K562 (cell line): Measurements from ENCODE around the gene CNOT6L. TPM values are rescaled to one million over a fixed set of nuclear protein-coding genes. Genes with fewer than 3 reads are reported as not detected.

Experiments
- ADNP ChIP-seq: fragments of 200-800 bp; sonication (Bioruptor generic); IDR thresholded peaks from 2 replicates; pipeline ENCODE4 v1.6.1; 2016; ENCODE audit warnings: missing genetic modification characterization, missing compliant biosample characterization
- BRD9 ChIP-seq: fragments of 450-650 bp; IDR thresholded peaks from 2 replicates; pipeline ENCODE4 v1.6.1; 2018; ENCODE audit warnings: low read depth; ENCODE audit not compliant: partially characterized antibody
- CC2D1A ChIP-seq: fragments of 450-650 bp; IDR thresholded peaks from 2 replicates; pipeline ENCODE4 v1.6.1; 2017; ENCODE audit warnings: mild to moderate bottlenecking
- CXXC5 ChIP-seq: fragments of 250-450 bp; sonication (Bioruptor Pico); IDR thresholded peaks from 2 replicates; pipeline ENCODE4 v1.8.0; 2022; ENCODE audit warnings: inconsistent platforms, mild to moderate bottlenecking, moderate library complexity
- FOSL1 ChIP-seq: fragments of 200-800 bp; sonication (Bioruptor generic); conservative IDR thresholded peaks from 2 replicates; pipeline ENCODE4 v1.6.1; 2016; ENCODE audit warnings: missing genetic modification characterization, missing compliant biosample characterization
- GABPA ChIP-seq: fragments of 200-800 bp; sonication (Bioruptor generic); conservative IDR thresholded peaks from 2 replicates; pipeline ENCODE4 v1.6.1; 2016; ENCODE audit warnings: low read depth, missing genetic modification characterization, missing compliant biosample characterization
- HDAC2 ChIP-seq: fragments of 450-650 bp; IDR thresholded peaks from 2 replicates; pipeline ENCODE4 v1.6.1; 2016; ENCODE audit warnings: mild to moderate bottlenecking
- KLF1 ChIP-seq: fragments of 450-650 bp; IDR thresholded peaks from 2 replicates; pipeline ENCODE4 v1.6.1; 2016; ENCODE audit warnings: missing genetic modification characterization, missing compliant biosample characterization
- NFIC ChIP-seq: fragments of 450-650 bp; IDR thresholded peaks from 2 replicates; pipeline ENCODE4 v1.6.1; 2017; ENCODE audit warnings: mild to moderate bottlenecking, inconsistent platforms
- SMARCE1 ChIP-seq: fragments of 450-650 bp; IDR thresholded peaks from 2 replicates; pipeline ENCODE4 v1.7.1; 2016; ENCODE audit warnings: mild to moderate bottlenecking
- SPI1 ChIP-seq: IDR thresholded peaks from 2 replicates; pipeline ENCODE4 v1.6.1; 2011; ENCODE audit warnings: low read depth, low read length, control low read depth, borderline replicate concordance
- polyA plus RNA-seq, 8 experiments: library from polyadenylated mRNA; depleted of rRNA in 4 of 8; stranded (reverse) in 5 of 8; unstranded in 3 of 8; fragments of >200 nt; fragmentation: Nextera tagmentation in 2 of 8; fragmentation: Illumina TruSeq in 1 of 8; extraction: Ambion mirVana in 2 of 8; extraction: Trizol in 1 of 8; gene quantifications; 2 replicates each; pipeline versions ENCODE4 v1.2.1 to v1.2.3, GENCODE V29; 2011 to 2014; ENCODE audit warnings: inconsistent platforms in 1 of 8, missing spikeins in 1 of 8
- total RNA-seq, 7 experiments: library from RNA; depleted of rRNA in 6 of 7; stranded (reverse); fragments of >200 nt in 6 of 7; fragmentation: Illumina TruSeq in 2 of 7; extraction: Trizol in 2 of 7; gene quantifications; 2 replicates each; pipeline versions ENCODE4 v1.2.1 to v1.2.3, GENCODE V29; 2011 to 2021; ENCODE audit warnings: low replicate concordance in 1 of 7
- TF ChIP-seq, protein P1 (sequence below): fragments of 450-650 bp; IDR thresholded peaks from 2 replicates; pipeline ENCODE4 v1.6.1; 2016; ENCODE audit warnings: borderline replicate concordance
- TF ChIP-seq, protein P2 (sequence below): fragments of 450-650 bp; formaldehyde crosslinking; IDR thresholded peaks from 2 replicates; pipeline ENCODE4 v1.4.0; 2022; ENCODE audit warnings: missing genetic modification characterization
- TF ChIP-seq, protein P3 (sequence below): sonication (generic); formaldehyde crosslinking; IDR thresholded peaks from 2 replicates; pipeline ENCODE4 v1.8.1; 2023; ENCODE audit warnings: mild to moderate bottlenecking, missing genetic modification reagents
- TF ChIP-seq, protein P4 (sequence below): fragments of 450-650 bp; IDR thresholded peaks from 2 replicates; pipeline ENCODE4 v1.6.1; 2017; ENCODE audit warnings: antibody characterized with exemption
- TF ChIP-seq, protein P5 (sequence below): IDR thresholded peaks from 2 replicates; pipeline ENCODE4 v1.6.1; 2011; ENCODE audit warnings: borderline replicate concordance, low read depth, mild to moderate bottlenecking, moderate library complexity, low read length; ENCODE audit not compliant: insufficient read depth, poor library complexity, severe bottlenecking
- TF ChIP-seq, protein P6 (sequence below): sonication (generic); IDR thresholded peaks from 2 replicates; pipeline ENCODE4 v1.6.1; 2016

The CNOT6L gene
- total and polyA plus RNA-seq, 9 of the 15 experiments (the other 6 are each of a cell fraction or from before 2014, with no cell fraction given), result 3.7 to 27.9 (median 6.5) TPM

DNA sequence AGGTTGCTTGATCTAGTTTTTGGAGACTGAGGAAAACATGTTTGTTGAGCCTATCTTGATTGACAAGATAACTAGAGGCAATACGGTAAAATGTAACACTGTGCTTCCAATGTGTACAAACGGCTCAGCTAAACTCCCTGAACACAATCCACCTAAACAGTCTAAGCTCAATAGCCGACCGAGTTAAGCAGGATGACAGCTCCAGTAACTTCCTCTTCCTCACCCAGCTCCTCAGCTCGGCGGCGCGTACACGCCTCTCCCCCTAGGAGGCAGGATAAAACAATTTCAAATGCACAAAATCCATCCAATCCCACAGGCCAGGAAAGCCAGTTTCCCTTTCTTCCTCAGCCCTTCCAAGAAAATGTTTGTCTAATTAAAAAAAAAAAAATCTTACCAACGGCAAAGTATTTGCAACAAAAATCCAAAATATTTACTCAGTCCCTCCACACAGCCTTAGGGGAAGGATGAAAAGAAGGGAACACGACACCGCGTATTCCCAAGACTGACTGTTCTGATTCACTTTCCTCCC is 1.0 kb downstream of the CNOT6L start (continued):
- TF ChIP-seq, protein P1, sequence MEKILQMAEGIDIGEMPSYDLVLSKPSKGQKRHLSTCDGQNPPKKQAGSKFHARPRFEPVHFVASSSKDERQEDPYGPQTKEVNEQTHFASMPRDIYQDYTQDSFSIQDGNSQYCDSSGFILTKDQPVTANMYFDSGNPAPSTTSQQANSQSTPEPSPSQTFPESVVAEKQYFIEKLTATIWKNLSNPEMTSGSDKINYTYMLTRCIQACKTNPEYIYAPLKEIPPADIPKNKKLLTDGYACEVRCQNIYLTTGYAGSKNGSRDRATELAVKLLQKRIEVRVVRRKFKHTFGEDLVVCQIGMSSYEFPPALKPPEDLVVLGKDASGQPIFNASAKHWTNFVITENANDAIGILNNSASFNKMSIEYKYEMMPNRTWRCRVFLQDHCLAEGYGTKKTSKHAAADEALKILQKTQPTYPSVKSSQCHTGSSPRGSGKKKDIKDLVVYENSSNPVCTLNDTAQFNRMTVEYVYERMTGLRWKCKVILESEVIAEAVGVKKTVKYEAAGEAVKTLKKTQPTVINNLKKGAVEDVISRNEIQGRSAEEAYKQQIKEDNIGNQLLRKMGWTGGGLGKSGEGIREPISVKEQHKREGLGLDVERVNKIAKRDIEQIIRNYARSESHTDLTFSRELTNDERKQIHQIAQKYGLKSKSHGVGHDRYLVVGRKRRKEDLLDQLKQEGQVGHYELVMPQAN, result peak; percentile 81; the same call in 1 of the 2 replicates
- peak; percentile 73; the same call in 1 of the 2 replicates for TF ChIP-seq SMARCE1
- TF ChIP-seq, protein P2, sequence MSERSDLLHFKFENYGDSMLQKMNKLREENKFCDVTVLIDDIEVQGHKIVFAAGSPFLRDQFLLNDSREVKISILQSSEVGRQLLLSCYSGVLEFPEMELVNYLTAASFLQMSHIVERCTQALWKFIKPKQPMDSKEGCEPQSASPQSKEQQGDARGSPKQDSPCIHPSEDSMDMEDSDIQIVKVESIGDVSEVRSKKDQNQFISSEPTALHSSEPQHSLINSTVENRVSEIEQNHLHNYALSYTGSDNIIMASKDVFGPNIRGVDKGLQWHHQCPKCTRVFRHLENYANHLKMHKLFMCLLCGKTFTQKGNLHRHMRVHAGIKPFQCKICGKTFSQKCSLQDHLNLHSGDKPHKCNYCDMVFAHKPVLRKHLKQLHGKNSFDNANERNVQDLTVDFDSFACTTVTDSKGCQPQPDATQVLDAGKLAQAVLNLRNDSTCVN (CRISPR knock-in tag), result 0 out of 2 replicates have a peak, but pooled peaks have one; percentile 44
- TF ChIP-seq KLF1, result no peak
- TF ChIP-seq FOSL1 (tag), result peak; percentile 25; the same call in 1 of the 2 replicates
- no peak for TF ChIP-seq NFIC
- TF ChIP-seq, protein P3, sequence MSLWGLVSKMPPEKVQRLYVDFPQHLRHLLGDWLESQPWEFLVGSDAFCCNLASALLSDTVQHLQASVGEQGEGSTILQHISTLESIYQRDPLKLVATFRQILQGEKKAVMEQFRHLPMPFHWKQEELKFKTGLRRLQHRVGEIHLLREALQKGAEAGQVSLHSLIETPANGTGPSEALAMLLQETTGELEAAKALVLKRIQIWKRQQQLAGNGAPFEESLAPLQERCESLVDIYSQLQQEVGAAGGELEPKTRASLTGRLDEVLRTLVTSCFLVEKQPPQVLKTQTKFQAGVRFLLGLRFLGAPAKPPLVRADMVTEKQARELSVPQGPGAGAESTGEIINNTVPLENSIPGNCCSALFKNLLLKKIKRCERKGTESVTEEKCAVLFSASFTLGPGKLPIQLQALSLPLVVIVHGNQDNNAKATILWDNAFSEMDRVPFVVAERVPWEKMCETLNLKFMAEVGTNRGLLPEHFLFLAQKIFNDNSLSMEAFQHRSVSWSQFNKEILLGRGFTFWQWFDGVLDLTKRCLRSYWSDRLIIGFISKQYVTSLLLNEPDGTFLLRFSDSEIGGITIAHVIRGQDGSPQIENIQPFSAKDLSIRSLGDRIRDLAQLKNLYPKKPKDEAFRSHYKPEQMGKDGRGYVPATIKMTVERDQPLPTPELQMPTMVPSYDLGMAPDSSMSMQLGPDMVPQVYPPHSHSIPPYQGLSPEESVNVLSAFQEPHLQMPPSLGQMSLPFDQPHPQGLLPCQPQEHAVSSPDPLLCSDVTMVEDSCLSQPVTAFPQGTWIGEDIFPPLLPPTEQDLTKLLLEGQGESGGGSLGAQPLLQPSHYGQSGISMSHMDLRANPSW (CRISPR knock-in tag), result no peak
- TF ChIP-seq ADNP (tag), result no peak
- peak; percentile 80 for TF ChIP-seq BRD9
- TF ChIP-seq SPI1, result peak; percentile 70
- no peak for TF ChIP-seq CXXC5 (CRISPR knock-in tag)
- TF ChIP-seq, protein P4, sequence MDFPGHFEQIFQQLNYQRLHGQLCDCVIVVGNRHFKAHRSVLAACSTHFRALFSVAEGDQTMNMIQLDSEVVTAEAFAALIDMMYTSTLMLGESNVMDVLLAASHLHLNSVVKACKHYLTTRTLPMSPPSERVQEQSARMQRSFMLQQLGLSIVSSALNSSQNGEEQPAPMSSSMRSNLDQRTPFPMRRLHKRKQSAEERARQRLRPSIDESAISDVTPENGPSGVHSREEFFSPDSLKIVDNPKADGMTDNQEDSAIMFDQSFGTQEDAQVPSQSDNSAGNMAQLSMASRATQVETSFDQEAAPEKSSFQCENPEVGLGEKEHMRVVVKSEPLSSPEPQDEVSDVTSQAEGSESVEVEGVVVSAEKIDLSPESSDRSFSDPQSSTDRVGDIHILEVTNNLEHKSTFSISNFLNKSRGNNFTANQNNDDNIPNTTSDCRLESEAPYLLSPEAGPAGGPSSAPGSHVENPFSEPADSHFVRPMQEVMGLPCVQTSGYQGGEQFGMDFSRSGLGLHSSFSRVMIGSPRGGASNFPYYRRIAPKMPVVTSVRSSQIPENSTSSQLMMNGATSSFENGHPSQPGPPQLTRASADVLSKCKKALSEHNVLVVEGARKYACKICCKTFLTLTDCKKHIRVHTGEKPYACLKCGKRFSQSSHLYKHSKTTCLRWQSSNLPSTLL, result no peak
- TF ChIP-seq GABPA (tag), result no peak
- peak; percentile 19; the same call in 1 of the 2 replicates for TF ChIP-seq CC2D1A
- TF ChIP-seq, protein P5, sequence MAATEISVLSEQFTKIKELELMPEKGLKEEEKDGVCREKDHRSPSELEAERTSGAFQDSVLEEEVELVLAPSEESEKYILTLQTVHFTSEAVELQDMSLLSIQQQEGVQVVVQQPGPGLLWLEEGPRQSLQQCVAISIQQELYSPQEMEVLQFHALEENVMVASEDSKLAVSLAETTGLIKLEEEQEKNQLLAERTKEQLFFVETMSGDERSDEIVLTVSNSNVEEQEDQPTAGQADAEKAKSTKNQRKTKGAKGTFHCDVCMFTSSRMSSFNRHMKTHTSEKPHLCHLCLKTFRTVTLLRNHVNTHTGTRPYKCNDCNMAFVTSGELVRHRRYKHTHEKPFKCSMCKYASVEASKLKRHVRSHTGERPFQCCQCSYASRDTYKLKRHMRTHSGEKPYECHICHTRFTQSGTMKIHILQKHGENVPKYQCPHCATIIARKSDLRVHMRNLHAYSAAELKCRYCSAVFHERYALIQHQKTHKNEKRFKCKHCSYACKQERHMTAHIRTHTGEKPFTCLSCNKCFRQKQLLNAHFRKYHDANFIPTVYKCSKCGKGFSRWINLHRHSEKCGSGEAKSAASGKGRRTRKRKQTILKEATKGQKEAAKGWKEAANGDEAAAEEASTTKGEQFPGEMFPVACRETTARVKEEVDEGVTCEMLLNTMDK, result peak; percentile 72
- TF ChIP-seq, protein P6, sequence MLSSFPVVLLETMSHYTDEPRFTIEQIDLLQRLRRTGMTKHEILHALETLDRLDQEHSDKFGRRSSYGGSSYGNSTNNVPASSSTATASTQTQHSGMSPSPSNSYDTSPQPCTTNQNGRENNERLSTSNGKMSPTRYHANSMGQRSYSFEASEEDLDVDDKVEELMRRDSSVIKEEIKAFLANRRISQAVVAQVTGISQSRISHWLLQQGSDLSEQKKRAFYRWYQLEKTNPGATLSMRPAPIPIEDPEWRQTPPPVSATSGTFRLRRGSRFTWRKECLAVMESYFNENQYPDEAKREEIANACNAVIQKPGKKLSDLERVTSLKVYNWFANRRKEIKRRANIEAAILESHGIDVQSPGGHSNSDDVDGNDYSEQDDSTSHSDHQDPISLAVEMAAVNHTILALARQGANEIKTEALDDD, result peak; percentile 95
- TF ChIP-seq HDAC2, result peak; percentile 72
